NK-92 (cell line): ENCODE data around the gene PEX10.

Experiments used
- DNase-seq: peaks from one replicate; lab custom pipeline; 2025; ENCODE audit not compliant: unreplicated experiment; lab: John Stamatoyannopoulos, UW

Gene PEX10

DNA sequence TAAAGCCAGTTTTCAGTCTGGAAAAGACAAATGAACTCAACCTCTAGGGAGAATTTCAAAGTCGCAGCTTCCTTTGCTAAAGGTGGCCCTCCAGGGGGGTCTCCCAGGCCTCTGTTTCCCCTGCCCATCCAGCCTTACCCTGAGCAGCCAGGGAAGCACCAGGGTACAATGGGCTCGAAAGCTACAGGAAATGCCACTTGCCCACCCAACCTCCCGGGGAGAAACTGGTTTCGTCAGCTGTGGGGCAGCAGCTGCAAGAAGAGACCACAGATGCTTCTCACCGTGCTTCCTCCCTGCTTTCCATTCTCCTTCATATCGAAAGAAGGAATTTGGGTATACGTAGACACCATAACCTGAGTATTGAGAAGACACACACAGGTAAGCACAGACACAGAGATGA, 22.7 kb downstream of the PEX10 start:
- DNase-seq, result no peak

DNA sequence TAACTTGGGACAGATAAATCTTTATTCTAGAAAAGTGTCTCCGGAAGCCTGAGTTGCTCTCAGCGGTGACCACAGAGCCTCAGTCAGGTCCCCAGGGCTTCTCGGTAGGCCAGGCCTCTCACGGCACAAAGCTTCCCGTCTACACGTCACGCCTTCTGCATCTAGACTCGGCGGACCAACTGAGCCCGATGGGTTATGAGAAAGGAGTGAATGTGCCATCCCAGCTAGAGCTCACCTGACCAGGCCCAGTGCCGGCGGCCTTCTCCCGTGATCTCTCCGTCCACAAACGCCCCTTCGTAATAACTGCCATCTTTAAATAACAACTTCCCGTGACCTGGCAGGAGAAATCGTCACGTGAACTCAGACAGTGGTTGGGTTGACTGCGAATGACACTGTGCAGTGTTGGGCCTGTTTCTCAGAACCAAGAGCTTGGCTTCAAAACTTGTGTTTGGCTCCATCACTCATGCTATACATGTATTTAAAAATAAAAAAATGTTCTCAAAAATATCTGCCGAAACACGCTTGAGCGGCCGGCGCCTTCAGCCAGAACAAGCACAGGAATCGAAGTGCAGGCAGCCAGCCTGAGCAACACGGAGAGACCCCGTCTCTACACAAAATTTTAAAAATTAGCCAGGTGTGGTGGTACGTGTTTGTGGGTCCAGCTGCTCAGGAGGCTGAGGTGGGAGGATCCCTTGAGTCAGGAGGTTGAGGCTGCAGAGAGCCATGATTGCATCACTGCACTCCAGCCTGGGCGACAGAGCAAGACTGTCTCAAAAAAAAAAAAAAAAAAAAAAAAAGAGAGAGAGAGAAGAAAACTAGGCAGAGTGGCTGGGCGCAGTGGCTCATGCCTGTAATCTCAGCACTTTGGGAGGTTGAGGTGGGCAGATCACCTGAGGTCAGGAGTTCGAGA, 24.1 kb downstream of the PEX10 start:
- DNase-seq, result no peak

DNA sequence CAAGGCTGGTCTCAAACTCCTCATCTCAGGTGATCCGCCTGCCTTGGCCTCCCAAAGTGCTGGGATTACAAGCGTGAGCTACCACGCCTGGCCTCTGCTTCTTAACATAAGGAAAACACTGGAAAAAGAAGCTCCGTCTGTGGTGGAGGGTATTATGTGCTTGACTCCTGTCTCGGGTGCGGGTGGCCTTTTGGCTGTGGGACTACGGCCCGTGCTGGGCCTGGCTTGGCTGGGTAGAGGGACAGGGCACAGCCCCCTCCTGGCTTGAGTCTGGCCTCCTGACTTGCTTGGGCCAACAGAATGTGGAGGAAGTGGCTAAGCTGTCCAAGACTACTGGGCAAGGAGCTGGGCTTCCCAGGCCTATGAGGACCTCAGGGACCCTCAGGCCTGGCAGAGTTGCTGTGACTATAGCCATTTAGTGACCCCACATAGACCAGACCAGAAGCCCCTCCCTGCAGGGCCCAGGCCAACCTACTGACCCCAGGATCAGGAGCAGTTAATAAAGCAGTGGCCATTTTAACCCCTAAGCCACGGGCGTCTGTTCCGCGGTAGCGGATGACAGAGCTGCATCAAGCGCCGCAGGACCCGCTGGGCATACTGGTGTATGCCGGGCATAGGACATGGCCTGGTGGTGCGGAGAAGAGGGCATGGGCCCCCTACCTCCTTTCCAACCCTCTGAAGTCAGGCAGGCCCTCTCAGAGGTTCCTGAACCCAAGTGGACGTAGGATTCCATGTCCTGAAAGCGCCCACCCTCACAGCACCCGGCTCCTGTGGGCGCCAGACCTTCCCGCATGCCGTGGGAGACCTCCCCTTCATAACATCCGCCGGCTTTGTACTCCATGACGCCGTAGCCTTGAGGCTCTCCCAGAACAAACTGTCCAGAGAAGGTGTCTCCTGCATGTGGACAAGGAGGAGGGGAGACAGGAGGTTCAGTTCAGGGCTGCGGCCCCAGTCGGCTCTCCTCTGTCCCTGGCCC, 25.4 kb downstream of the PEX10 start:
- no peak for DNase-seq

DNA sequence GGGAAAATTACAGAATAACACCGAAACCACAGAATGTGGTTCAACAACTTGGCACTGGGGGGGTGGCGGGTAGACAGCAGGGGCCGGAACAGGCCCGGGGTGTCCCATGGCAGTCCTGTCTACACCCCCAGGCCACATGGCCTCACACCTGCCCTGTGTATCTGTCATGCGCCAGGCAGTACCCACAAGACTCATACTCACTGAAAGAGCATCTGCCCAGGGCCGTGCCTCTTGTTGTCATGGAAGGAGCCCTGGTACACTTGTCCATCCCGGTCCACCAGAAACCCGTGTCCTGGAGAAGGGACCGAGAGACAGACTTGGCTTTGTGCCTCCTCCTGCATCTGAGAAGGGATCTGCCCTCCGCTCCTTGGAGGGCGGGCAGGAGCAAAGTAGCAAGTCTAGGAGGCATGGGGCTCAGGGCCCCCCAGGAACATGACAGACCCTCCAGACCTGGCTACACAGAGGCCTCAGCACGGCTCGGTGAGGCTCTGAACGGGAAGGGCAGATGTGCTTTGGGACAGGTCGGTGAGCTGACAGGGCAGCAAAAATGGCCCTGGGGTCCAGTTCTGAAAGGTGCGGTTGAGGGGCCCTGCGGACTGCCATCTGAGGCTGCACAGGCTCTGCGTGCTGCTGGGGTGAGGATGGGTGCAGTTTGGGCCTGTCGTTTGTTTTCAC, 26.6 kb downstream of the PEX10 start:
- no peak for DNase-seq

GRCh38 chr1:2384941-2385481, 27.4 kb downstream of the PEX10 start:
- DNase-seq, result no peak

DNA sequence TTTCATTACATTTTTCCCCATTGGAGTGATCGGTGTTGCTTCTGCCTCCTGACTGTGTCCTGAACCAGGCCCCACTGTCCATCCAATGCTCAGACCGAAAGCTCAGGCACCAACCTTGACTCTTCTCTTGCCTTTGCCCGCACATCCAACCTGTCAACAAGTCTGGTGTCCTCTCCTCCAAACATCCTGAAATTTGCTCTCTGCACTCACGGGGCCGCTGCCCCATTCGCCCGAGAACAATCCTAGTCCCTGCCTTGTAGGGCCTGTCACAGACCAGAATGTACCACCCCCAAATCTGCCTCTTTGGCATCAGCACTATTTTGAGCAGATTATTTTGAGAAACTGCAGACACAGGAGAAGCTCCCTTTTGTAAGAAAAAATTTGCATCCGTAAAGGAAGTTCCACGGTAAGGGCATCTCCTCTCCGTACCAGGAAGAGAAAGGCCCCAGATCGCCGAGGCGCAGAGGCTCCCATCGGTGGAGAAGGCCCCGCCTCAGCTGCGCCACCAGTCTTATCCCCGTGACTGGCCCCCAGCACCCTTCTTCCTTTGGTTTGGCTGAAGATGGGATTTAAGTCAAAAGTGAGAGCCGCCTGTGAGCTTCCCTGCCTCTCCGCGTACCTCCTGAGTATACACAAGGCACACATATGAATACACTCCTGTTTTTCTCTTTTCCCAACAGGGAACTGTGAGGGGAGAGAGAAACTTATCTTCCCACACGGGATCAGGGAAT, 28.1 kb downstream of the PEX10 start:
- DNase-seq, result no peak

- DNase-seq, result no peak
Observed at GRCh38 chr1:2383576-2383975, 28.8 kb downstream of the PEX10 start.

- no peak for DNase-seq
Observed at GRCh38 chr1:2382621-2383361, 29.6 kb downstream of the PEX10 start.

DNA sequence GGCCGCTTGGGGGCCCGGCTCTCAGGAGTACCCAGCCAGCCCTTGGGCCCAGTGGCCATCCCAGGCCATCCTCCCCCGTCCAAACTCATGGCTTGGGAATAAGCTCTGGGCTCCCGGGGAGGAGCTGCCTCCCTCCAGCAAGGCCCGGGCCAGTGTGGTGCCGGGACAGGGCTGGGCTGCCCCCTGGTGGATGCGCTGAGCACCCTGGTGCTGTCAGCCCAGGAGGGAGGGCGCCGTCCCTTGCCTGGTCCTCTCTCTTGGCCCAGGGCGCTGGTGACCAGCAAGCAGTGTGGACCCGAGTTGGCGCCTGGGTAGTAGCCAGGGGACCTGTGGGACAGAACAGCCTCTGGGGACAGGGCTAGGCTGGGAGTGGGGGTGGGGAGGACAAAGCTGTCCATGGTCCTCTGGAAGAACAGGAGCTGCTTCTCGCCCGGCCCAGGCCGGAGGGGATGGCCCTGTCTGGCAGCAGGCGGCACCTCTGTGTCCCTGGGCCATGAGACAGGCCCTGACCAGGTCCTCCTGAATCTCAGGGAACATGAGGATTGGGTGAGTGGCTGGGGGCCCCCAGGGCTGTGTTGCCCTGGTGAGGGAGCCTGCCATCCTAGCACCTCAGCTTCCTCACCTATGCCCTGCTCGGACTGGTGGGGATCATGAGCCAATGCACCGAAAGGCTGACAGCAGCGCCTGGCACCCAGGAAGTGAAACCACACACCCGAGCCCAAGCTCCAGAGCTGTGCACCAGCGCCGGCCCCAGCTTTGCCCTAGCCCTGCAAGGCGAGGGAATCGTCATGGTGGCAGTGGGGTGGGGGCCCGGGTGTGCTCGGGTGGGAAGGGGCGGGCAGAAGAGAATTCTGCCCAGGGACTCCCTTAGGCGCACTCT, 30.4 kb downstream of the PEX10 start:
- no peak for DNase-seq

DNA sequence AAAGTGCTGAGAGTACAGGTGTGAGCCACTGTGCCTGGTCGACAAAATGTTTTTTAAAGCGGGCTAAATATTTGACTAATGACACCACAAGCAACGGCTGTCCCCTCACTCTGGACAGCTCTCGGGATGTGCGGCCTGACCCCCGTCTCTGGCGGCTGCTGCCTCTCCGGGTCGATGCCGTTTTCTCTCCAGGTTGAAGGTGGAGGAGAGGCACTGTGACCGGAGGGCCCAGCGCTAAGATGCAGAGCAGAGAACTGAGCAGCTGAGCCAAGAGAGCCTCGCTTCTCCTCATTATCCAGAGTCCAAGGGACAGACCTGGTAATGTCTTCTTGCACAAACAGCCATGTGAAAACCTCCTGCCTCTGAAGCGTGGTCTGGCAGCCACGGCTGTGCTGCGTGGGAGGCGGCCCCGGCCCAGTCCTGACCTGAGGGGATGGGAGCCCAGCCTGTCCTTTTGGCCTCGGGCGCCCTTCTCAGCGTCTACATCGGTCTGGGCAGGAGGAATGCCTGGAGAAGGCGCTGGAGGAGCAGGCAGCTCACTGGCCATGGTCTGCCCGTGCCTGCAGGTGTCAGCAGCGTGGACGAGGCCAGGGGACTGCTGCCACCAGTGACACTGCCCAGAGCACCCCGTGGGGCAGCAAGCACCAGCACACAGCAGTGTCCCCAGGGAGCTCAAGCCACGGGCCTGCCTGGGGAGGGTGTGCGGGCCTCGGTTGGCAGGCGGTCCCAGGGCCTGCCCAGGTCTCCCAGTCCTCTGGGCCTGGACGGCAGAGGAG, 31.4 kb downstream of the PEX10 start:
- DNase-seq, result no peak

- no peak for DNase-seq
Observed at GRCh38 chr1:2379733-2380404, 32.5 kb downstream of the PEX10 start.

GRCh38 chr1:2378956-2379732, 33.2 kb downstream of the PEX10 start:
- no peak for DNase-seq

- DNase-seq, result no peak
Observed at GRCh38 chr1:2378441-2378851, 33.9 kb downstream of the PEX10 start.

- no peak for DNase-seq
Observed at GRCh38 chr1:2377751-2378440, 34.5 kb downstream of the PEX10 start.

DNA sequence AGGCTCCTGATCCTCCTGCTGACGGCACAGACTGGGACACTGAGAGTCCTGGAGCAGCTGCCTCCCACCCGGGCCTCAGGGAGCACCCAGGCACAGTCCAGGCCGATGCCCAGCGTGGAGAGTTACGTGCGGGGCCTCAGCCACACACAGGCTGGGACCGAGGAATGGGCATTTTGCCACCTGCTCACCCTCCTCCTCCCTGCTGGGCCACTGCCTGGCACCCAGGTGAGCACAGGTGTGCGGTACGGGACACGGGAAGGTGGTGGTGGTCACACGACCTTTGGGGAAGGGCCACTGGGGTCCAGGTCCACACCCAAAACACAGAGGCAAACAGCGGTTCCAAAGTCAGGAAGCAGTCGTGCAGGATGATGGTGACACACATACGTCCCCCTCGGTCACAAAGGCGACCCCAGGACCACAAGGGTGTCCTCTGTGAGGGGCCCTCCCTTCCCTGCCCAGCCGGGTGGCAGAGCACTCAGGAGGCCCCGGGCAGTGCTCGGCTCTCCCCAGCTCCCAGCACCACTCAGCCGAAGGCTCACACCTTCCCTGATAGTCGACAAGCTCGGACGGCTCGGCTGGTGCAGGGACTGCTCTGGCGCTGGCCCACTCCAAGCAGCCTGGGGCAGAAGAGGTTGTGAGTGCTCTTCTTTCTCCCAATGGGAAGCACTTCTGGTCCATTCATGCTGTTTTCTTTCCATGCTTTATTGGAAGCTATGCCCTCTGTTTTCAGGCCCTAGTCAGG, 35.3 kb downstream of the PEX10 start:
- no peak for DNase-seq
